Thoracic aorta (tissue), 2 donors: Measurements from ENCODE around the gene CPSF3. TPM values are rescaled to one million over a fixed set of nuclear protein-coding genes. Genes with fewer than 3 reads are reported as not detected.

Experiments
- ATAC-seq: fragments of 150-250 bp; one replicate; pipeline ENCODE4 v1.8.0; 2017; ENCODE audit warnings: low read depth; ENCODE audit not compliant: insufficient number of reproducible peaks, low FRiP score
- DNase-seq: peaks from one replicate; pipeline ENCODE4 v3.0.0-alpha.2; 2020; ENCODE audit warnings: low spot score
- H3K27ac ChIP-seq, 2 donors: fragments of 200-600 bp; sonication (generic); 1 replicate in 1 of 2; 2 replicates in 1 of 2; pipeline ENCODE4 v1.5.1; 2016; ENCODE audit warnings: mild to moderate bottlenecking in 2 of 2, moderate library complexity in 2 of 2
- H3K27me3 ChIP-seq: fragments of 200-600 bp; sonication (generic); replicated peaks from 2 replicates; pipeline ENCODE4 v1.6.0; 2016; ENCODE audit warnings: mild to moderate bottlenecking; ENCODE audit not compliant: insufficient read depth
- H3K36me3 ChIP-seq: fragments of 200-600 bp; sonication (generic); one replicate; pipeline ENCODE4 v1.5.1; 2016
- H3K4me1 ChIP-seq, 2 donors: fragments of 200-600 bp; sonication (generic); 1 replicate in 1 of 2; 2 replicates in 1 of 2; pipeline versions ENCODE4 v1.5.1 to v1.6.0; 2016; ENCODE audit warnings: low read depth in 2 of 2, mild to moderate bottlenecking in 1 of 2; ENCODE audit not compliant: control insufficient read depth in 1 of 2
- H3K4me3 ChIP-seq: fragments of 200-600 bp; sonication (generic); 2 replicates; pipeline ENCODE4 v1.5.1; 2016; ENCODE audit warnings: mild to moderate bottlenecking
- H3K9me3 ChIP-seq: fragments of 200-600 bp; sonication (generic); 2 replicates; pipeline ENCODE4 v1.5.1; 2016
- total RNA-seq, 2 donors: library from RNA; depleted of rRNA; stranded (reverse); fragments of >200 nt; gene quantifications; one replicate each; pipeline versions ENCODE4 v1.1.0 to v1.2.3, GENCODE V29; 2016
- TF ChIP-seq, protein P1 (sequence below): fragments of 200-600 bp; sonication (generic); IDR thresholded peaks from one replicate; pipeline ENCODE4 v1.5.1; 2019; ENCODE audit warnings: antibody characterized with exemption

Gene CPSF3
- total RNA-seq, 2 donors from 2014 or later = 13.1 to 18.9 TPM

DNA sequence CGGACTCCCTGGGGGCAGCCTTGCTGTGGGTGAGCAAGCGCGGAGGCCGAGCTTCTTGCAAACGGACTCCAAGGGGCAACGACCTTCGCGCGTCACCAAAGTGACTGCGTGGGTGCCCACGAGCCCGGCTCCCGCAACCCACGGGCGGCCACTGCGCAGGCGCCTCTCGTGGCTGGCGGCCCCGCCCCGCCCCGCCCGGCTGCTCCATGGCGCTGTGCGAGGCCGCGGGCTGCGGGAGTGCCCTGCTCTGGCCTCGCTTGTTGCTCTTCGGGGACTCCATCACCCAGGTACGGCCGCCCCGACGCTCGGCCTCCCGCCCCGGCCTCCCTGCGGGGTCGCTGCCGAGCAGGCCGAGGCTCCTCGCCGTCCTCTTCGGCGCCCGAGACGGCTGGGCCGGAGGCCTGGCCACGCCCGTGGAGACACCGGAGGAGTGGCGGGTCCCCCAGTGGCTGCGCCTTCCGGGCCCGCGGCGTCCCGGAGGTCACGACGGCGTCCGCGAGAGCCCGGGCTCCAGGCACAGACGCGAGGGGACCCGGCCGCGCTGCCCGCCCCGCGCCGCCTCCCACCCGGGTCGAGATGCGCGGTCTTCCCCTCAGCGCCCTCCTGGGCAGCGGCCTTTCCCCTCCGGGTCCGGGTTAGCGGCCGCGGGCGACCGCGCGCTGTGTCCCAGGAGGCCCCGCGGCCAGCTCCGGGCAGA is 51.1 kb downstream of the CPSF3 start, which contains the start of gene IAH1:
Gene IAH1 (plus strand): TSS at position 191 of the 697 bp plus-strand sequence. CDS start 16 bp downstream, at position 207.
- TF ChIP-seq, protein P1, sequence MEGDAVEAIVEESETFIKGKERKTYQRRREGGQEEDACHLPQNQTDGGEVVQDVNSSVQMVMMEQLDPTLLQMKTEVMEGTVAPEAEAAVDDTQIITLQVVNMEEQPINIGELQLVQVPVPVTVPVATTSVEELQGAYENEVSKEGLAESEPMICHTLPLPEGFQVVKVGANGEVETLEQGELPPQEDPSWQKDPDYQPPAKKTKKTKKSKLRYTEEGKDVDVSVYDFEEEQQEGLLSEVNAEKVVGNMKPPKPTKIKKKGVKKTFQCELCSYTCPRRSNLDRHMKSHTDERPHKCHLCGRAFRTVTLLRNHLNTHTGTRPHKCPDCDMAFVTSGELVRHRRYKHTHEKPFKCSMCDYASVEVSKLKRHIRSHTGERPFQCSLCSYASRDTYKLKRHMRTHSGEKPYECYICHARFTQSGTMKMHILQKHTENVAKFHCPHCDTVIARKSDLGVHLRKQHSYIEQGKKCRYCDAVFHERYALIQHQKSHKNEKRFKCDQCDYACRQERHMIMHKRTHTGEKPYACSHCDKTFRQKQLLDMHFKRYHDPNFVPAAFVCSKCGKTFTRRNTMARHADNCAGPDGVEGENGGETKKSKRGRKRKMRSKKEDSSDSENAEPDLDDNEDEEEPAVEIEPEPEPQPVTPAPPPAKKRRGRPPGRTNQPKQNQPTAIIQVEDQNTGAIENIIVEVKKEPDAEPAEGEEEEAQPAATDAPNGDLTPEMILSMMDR = no peak
- no peaks in the 10 kb centered on the region for H3K27me3 ChIP-seq
- H3K36me3 ChIP-seq = no peaks in the 10 kb centered on the region
- peak within 1 kb of the TSS; percentile 89 for H3K4me3 ChIP-seq
- DNase-seq (no peak), ATAC-seq (peak; percentile 45)
- H3K27ac ChIP-seq = peak within 1 kb of the TSS; percentile 76 to 84
- H3K4me1 ChIP-seq = peaks cover 11 to 44% of the 10 kb centered on the region in 2 donors
- H3K9me3 ChIP-seq = no peaks in the 10 kb centered on the region

DNA sequence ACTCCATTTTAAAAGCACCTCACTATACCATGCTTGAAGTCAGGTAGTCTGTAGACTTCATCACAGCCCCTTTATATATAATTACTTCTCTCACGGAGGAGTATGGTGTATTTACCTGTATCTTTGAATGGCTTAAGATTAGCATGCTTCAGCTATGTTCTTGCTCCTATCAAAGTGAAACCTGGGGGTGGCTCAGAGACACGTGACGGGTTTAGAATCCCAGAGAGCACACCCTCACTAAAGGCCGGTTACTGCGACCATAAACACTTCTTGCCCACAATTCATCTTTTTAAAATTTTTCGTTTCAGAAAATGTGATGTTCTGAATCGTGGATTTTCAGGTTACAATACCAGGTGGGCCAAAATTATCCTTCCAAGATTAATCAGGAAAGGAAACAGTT is 54.5 kb downstream of the CPSF3 start:
- H3K27me3 ChIP-seq = no peaks in the 10 kb centered on the region
- no peak overlapping the region for H3K27ac ChIP-seq
- TF ChIP-seq, protein P1 = no peak
- DNase-seq (no peak), ATAC-seq (no peak)
- H3K4me3 ChIP-seq = no peak overlapping the region
- peaks cover 17% of the 10 kb centered on the region for H3K36me3 ChIP-seq
- peaks cover 11 to 44% of the 10 kb centered on the region in 2 donors for H3K4me1 ChIP-seq
- no peaks in the 10 kb centered on the region for H3K9me3 ChIP-seq

DNA sequence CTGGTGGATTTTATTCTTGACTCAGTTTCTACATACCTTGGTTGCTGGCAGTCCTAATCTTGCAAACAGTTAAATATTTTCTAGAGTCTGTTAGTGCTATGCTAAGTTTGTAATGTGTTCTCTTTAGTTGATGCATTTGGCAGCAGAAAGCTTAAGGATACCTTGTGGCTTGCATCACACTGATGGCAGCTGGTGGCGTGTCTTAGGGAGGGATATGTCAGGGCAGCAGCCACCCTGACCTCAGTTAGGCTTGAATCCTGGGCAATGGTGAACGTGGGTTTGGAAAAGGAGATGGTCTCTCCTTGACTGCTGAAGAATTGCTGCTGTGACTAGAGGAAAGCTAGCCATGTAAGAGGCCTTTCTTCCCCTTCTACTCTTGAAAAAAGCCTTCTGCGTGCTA is 55.1 kb downstream of the CPSF3 start:
- ATAC-seq (no peak), DNase-seq (no peak)
- Histone ChIP-seq H3K4me1 (peaks cover 11 to 42% of the 10 kb centered on the region in 2 donors), H3K4me3 (no peak overlapping the region), H3K27me3 (no peaks in the 10 kb centered on the region), H3K9me3 (no peaks in the 10 kb centered on the region), H3K27ac (peak overlapping the region in 1 of 2 donors; percentile 20), H3K36me3 (peaks cover 23% of the 10 kb centered on the region)
- TF ChIP-seq, protein P1 = no peak

DNA sequence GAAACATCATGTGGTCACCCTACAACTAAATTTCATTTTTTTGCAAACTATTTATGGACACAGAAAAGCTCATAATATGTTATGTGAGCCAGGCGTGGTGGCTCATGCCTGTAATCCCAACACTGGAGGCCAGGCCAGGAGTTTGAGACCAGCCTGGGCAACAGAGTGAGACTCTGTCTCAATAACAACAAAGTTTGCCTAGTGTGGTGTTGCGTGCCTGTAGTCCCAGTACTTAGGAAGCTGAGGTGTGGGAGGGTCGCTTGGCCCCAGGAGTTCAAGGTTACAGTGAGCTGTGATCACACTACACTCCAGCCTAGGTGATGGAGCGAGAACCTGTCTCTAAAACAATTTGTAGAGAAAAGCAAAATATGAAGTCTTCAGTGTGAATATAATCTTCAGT is 56.7 kb downstream of the CPSF3 start:
- TF ChIP-seq, protein P1 = no peak
- DNase-seq (no peak), ATAC-seq (no peak)
- Histone ChIP-seq H3K36me3 (peaks cover 39% of the 10 kb centered on the region), H3K4me1 (peaks cover 8 to 42% of the 10 kb centered on the region in 2 donors), H3K27me3 (no peaks in the 10 kb centered on the region), H3K4me3 (no peak overlapping the region), H3K9me3 (no peaks in the 10 kb centered on the region), H3K27ac (no peak overlapping the region)

DNA sequence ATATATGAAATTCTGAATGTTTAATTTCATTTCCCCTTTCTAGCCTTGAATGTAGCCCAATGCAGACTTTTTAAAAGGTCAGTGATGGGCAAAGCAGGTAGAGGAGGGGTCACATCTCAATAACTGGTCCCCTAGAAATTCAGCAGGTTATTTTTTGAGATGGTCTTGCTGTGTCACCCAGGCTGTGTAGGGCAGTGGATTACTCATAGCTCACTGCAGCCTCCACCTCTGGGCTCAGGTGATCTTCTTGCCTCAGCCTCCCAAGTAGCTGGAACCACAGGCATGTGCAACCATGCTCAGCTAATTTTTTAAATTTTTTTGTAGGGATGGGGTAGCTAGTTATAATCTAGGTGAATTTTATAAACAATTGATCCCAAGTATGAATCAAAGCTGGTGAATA is 59.7 kb downstream of the CPSF3 start:
- TF ChIP-seq, protein P1 = no peak
- Histone ChIP-seq H3K27ac (no peak overlapping the region), H3K9me3 (no peaks in the 10 kb centered on the region), H3K36me3 (peaks cover 65% of the 10 kb centered on the region), H3K4me1 (peaks cover 0 to 13% of the 10 kb centered on the region in 2 donors), H3K4me3 (no peak overlapping the region), H3K27me3 (no peaks in the 10 kb centered on the region)
- no peak for ATAC-seq
- DNase-seq = no peak
